Activated CD8-positive, alpha-beta T cell treated with anti-CD3 and anti-CD28 coated beads for 36 hours (primary cell): ENCODE measurements around the gene GCNT4. TPM values are rescaled to one million over a fixed set of nuclear protein-coding genes. Genes with fewer than 3 reads are reported as not detected.

ENCODE experiments used
- ATAC-seq: fragments of 200-7000 bp; cut with Tn5 transposase; one replicate; pipeline ENCODE4 v1.10.0; 2021; ENCODE audit warnings: mild to moderate bottlenecking, moderate library complexity
- CTCF ChIA-PET: fragments of 350-600 bp; sonication (Branson Sonifier 250); formaldehyde crosslinking; loops from one replicate; lab custom pipeline; 2021; ENCODE audit warnings: antibody characterized with exemption; lab: Charles Lee
- POLR2A ChIA-PET: fragments of 350-600 bp; sonication (Branson Sonifier 250); formaldehyde crosslinking; loops from one replicate; lab custom pipeline; 2021; ENCODE audit warnings: antibody characterized with exemption; lab: Charles Lee
- DNase-seq: peaks from one replicate; pipeline ENCODE4 v3.0.0-alpha.2; 2020
- H3K27ac Mint-ChIP-seq: one replicate; pipeline ENCODE4 v1.8.0; 2021; ENCODE audit warnings: mild to moderate bottlenecking, mixed read lengths
- H3K27me3 Mint-ChIP-seq: one replicate; pipeline ENCODE4 v1.8.0; 2021; ENCODE audit warnings: mixed read lengths
- H3K36me3 Mint-ChIP-seq: one replicate; pipeline ENCODE4 v1.8.0; 2021; ENCODE audit warnings: low read depth, mixed read lengths
- H3K4me1 Mint-ChIP-seq: one replicate; pipeline ENCODE4 v1.8.0; 2021; ENCODE audit warnings: low read depth, mixed read lengths
- H3K4me3 Mint-ChIP-seq: one replicate; pipeline ENCODE4 v1.8.0; 2021; ENCODE audit warnings: mild to moderate bottlenecking, moderate library complexity, mixed read lengths
- H3K9me3 Mint-ChIP-seq: one replicate; pipeline ENCODE4 v1.8.0; 2021; ENCODE audit warnings: mixed read lengths
- CTCF ChIP-seq: fragments of 200-600 bp; IDR thresholded peaks from one replicate; pipeline ENCODE4 v1.8.0; 2022; ENCODE audit warnings: antibody characterized with exemption, mild to moderate bottlenecking
- intact Hi-C: fragments of 100-400 bp; cut with micrococcal nuclease; formaldehyde crosslinking; loops from one replicate; pipeline ENCODE4 v1.10.0; 2022
- total RNA-seq, 2 experiments: library from RNA; stranded (reverse); gene quantifications; one replicate each; pipeline ENCODE4 v1.2.3, GENCODE V29; 2021

The GCNT4 gene
- total RNA-seq, 2 experiments from 2014 or later: 2.1 to 2.4 TPM

- peak; percentile 69 for DNase-seq
- intact Hi-C loops: no loop called here
- CTCF ChIA-PET: no interaction called here
Observed at GRCh38 chr5:75023368-75024159, 28.8 kb downstream of the GCNT4 start.

GRCh38 chr5:75021800-75022199, 30.6 kb downstream of the GCNT4 start:
- ChIA-PET POLR2A (no interaction called here), CTCF (interaction anchor here (1.4 kb wide), 2 partner anchors 29 to 87 kb away, joined by 3 to 4 read pairs; no protein-coding TSS in a partner anchor)
- no peak for TF ChIP-seq CTCF
- intact Hi-C loops: no loop called here
- Mint-ChIP-seq H3K36me3 (peaks cover 2% of the 10 kb centered on the region), H3K27me3 (no peaks in the 10 kb centered on the region), H3K27ac (no peak overlapping the region), H3K4me1 (peaks cover 37% of the 10 kb centered on the region), H3K9me3 (no peaks in the 10 kb centered on the region), H3K4me3 (no peak overlapping the region)
- ATAC-seq (no peak), DNase-seq (no peak)

More at GRCh38 chr5:75023368-75024159, 28.8 kb downstream of the GCNT4 start:
- Mint-ChIP-seq H3K9me3 (no peaks in the 10 kb centered on the region), H3K4me3 (no peak overlapping the region), H3K27me3 (no peaks in the 10 kb centered on the region), H3K36me3 (peaks cover 2% of the 10 kb centered on the region), H3K27ac (peak overlapping the region; percentile 60), H3K4me1 (peaks cover 41% of the 10 kb centered on the region)
- POLR2A ChIA-PET: no interaction called here
- ATAC-seq: peak; percentile 87
- no peak for TF ChIP-seq CTCF

- no peak for ATAC-seq
- DNase-seq: no peak
- ChIA-PET POLR2A (no interaction called here), CTCF (interaction anchor here (1.4 kb wide), 2 partner anchors 29 to 86 kb away, joined by 3 to 4 read pairs; no protein-coding TSS in a partner anchor)
- TF ChIP-seq CTCF: no peak
- no peaks in the 10 kb centered on the region for H3K27me3 Mint-ChIP-seq
- H3K4me1 Mint-ChIP-seq: peaks cover 39% of the 10 kb centered on the region
- no peaks in the 10 kb centered on the region for H3K9me3 Mint-ChIP-seq
- no peak overlapping the region for H3K27ac Mint-ChIP-seq
- intact Hi-C loops: no loop called here
- peaks cover 2% of the 10 kb centered on the region for H3K36me3 Mint-ChIP-seq
- H3K4me3 Mint-ChIP-seq: no peak overlapping the region
Observed at GRCh38 chr5:75021219-75021618, 31.1 kb downstream of the GCNT4 start.

GRCh38 chr5:75020016-75020656, 32.2 kb downstream of the GCNT4 start:
- DNase-seq (no peak), ATAC-seq (no peak)
- H3K4me1 Mint-ChIP-seq: peaks cover 39% of the 10 kb centered on the region
- no peak overlapping the region for H3K27ac Mint-ChIP-seq
- intact Hi-C loops: no loop called here
- no peaks in the 10 kb centered on the region for H3K27me3 Mint-ChIP-seq
- no peak for TF ChIP-seq CTCF
- H3K4me3 Mint-ChIP-seq: no peak overlapping the region
- no peaks in the 10 kb centered on the region for H3K9me3 Mint-ChIP-seq
- H3K36me3 Mint-ChIP-seq: no peaks in the 10 kb centered on the region
- POLR2A ChIA-PET: no interaction called here
- CTCF ChIA-PET: no interaction called here
